Small intestine (tissue), 7 donors: Measurements from ENCODE around the gene CASR. TPM values are rescaled to one million over a fixed set of nuclear protein-coding genes. Genes with fewer than 3 reads are reported as not detected.

Experiments used
- DNase-seq, 2 donors: peaks; one replicate each; pipeline versions ENCODE4 v3.0.0 to v3.0.0-alpha.2; 2013
- FAIRE-seq: peaks from 2 replicates; lab custom pipeline; 2012; peaks lifted over from hg19 to GRCh38; lab: Jason Lieb, UNC
- H3K27ac ChIP-seq, 3 donors: one replicate each; pipeline ENCODE4 v1.5.1; 2013; ENCODE audit warnings: low read length in 2 of 3, mild to moderate bottlenecking in 2 of 3, control low read depth in 1 of 3, inconsistent platforms in 1 of 3, low read depth in 1 of 3, moderate library complexity in 1 of 3
- H3K27me3 ChIP-seq, 3 donors: one replicate each; pipeline ENCODE4 v1.6.1; 2013; ENCODE audit warnings: low read length in 3 of 3, inconsistent platforms in 1 of 3; ENCODE audit not compliant: control insufficient read depth in 3 of 3, insufficient read depth in 3 of 3
- H3K36me3 ChIP-seq, 3 donors: one replicate each; pipeline ENCODE4 v1.6.1; 2013; ENCODE audit warnings: low read length in 3 of 3, inconsistent platforms in 1 of 3, low read depth in 1 of 3, mild to moderate bottlenecking in 1 of 3, moderate library complexity in 1 of 3; ENCODE audit not compliant: control insufficient read depth in 3 of 3, insufficient read depth in 2 of 3
- H3K4me1 ChIP-seq, 3 donors: one replicate each; pipeline ENCODE4 v1.6.1; 2013; ENCODE audit warnings: low read length in 2 of 3, inconsistent platforms in 1 of 3, low read depth in 1 of 3, mild to moderate bottlenecking in 1 of 3, moderate library complexity in 1 of 3; ENCODE audit not compliant: control insufficient read depth in 3 of 3, insufficient read depth in 2 of 3
- H3K4me3 ChIP-seq, 3 donors: one replicate each; pipeline ENCODE4 v1.5.1; 2013; ENCODE audit warnings: low read length in 3 of 3, control low read depth in 1 of 3, inconsistent platforms in 1 of 3, low read depth in 1 of 3, mild to moderate bottlenecking in 1 of 3, moderate library complexity in 1 of 3
- H3K9me3 ChIP-seq, 2 donors: one replicate each; pipeline ENCODE4 v1.6.1; 2013; ENCODE audit warnings: low read depth in 1 of 2, low read length in 1 of 2; ENCODE audit not compliant: control insufficient read depth in 2 of 2, insufficient read depth in 1 of 2
- WGBS, 3 donors: extraction: QIAGEN DNeasy Blood & Tissue Kit; methylation state at CpG; one replicate each; pipeline ENCODE4 v1.1.7; 2013; 5-methylcytosine and 5-hydroxymethylcytosine counted together
- polyA plus RNA-seq, 4 donors: library from polyadenylated mRNA; stranded (reverse) in 3 of 4; unstranded in 1 of 4; fragments of 200-250 nt in 3 of 4; fragments of 120-200 nt in 1 of 4; gene quantifications; one replicate each; pipeline versions ENCODE4 v1.2.1 to v1.2.3, GENCODE V29; 2013
- donor health status: healthy with polysubstance abuse.
- donor health status: control.
- donor health status: control.
- donor health status: Bipolar disorder and iron deficiency.
- donor health status: healthy.

The CASR gene
- polyA plus RNA-seq, 4 donors = 0.19 to 1.7 (median 0.22) TPM; not detected in 1

DNA sequence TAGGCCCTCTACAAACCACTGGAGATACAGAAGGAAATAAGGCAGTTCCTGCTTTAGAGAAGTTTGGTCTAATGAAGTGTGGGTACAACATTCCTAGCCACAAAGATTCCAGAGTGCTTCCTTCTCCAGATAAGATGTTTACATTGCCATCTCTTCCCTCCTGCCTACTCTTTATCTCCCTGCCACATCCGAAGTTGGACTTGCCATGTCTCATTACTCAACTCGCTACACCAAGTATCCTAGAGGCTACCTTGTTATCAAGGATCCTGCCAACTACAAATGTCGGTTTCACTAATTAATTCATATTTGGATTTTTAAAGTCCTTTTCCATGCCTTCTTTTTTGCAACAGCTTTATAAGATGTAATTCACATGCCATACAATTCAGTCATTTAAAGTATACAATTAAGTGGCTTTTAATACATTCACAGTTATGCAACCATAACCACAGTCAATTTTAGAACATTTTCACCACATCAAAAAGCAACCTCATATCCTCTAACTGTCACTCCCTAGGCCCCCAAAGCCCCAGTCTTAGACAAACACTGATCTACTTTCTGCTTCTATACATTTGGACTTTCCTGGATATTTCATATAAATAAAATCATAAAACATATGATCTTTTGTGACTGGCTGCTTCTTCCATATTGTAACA, 87.9 kb downstream of the CASR start:
- H3K27ac ChIP-seq = no peak overlapping the region
- DNase-seq (no peak), FAIRE-seq (no peak)
- no peaks in the 10 kb centered on the region for H3K36me3 ChIP-seq
- no peaks in the 10 kb centered on the region for H3K27me3 ChIP-seq
- peaks cover 0 to 8% (median 0%) of the 10 kb centered on the region in 3 donors for H3K4me1 ChIP-seq
- no peaks in the 10 kb centered on the region for H3K9me3 ChIP-seq
- 58 to 74% (median 73%) methylated on average over 3 of the region's 3 CpGs for WGBS, 3 donors
- H3K4me3 ChIP-seq = no peak overlapping the region

DNA sequence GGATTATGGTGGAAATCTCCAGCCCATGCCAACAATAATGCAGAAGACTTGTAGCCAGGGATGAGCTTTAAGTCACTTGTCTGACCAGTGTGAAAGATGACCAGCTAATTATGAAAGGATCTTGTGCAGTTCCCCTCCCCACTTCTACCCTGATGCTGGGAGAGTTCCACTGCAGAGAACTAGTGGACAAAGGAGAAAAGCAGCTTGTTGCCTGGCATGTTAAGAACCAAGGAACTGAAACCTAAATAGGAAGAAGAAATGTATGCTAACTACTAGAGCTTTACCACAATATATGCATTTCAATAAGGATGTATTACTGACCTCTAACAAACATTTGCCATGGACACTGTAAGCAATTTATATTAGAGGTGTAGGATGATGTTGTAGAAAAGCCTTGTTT, 89.4 kb downstream of the CASR start:
- no peak for FAIRE-seq

GRCh38 chr3:122273498-122273897, 90.0 kb downstream of the CASR start:
- 67 to 82% (median 70%) methylated on average over 2 of the region's 2 CpGs for WGBS, 3 donors
- FAIRE-seq = no peak
- no peak overlapping the region for H3K4me3 ChIP-seq
- peaks cover 0 to under 1% (median 0%) of the 10 kb centered on the region in 3 donors for H3K4me1 ChIP-seq
- no peaks in the 10 kb centered on the region for H3K9me3 ChIP-seq
- no peaks in the 10 kb centered on the region for H3K27me3 ChIP-seq
- no peak overlapping the region for H3K27ac ChIP-seq
- no peaks in the 10 kb centered on the region for H3K36me3 ChIP-seq
- DNase-seq = no peak

More for the DNA sequence above, 89.4 kb downstream of the CASR start:
- Histone ChIP-seq H3K36me3 (no peaks in the 10 kb centered on the region), H3K27me3 (no peaks in the 10 kb centered on the region), H3K9me3 (no peaks in the 10 kb centered on the region), H3K4me1 (peaks cover 0 to 5% (median 0%) of the 10 kb centered on the region in 3 donors), H3K4me3 (no peak overlapping the region), H3K27ac (no peak overlapping the region)
- no peak for DNase-seq

- Histone ChIP-seq H3K4me3 (no peak overlapping the region), H3K27ac (no peak overlapping the region), H3K36me3 (no peaks in the 10 kb centered on the region), H3K9me3 (no peaks in the 10 kb centered on the region), H3K27me3 (peaks cover 0 to 2% (median 0%) of the 10 kb centered on the region in 3 donors), H3K4me1 (no peaks in the 10 kb centered on the region)
- no peak for FAIRE-seq
- DNase-seq = no peak
- WGBS, 3 donors = 68 to 75% (median 70%) methylated on average over 3 of the region's 3 CpGs
Observed at GRCh38 chr3:122281891-122282290, 98.4 kb downstream of the CASR start.

- Histone ChIP-seq H3K4me1 (no peaks in the 10 kb centered on the region), H3K36me3 (no peaks in the 10 kb centered on the region), H3K9me3 (no peaks in the 10 kb centered on the region), H3K4me3 (no peak overlapping the region), H3K27me3 (peaks cover 0 to 2% (median 0%) of the 10 kb centered on the region in 3 donors), H3K27ac (no peak overlapping the region)
- DNase-seq (no peak), FAIRE-seq (no peak)
- 80 to 90% (median 86%) methylated on average over 21 to 22 of the region's 22 CpGs for WGBS, 3 donors
Observed at GRCh38 chr3:122283796-122284445, 100.5 kb downstream of the CASR start.

- no peaks in the 10 kb centered on the region for H3K36me3 ChIP-seq
- FAIRE-seq = no peak
- H3K9me3 ChIP-seq = no peaks in the 10 kb centered on the region
- no peak overlapping the region for H3K27ac ChIP-seq
- no peak overlapping the region for H3K4me3 ChIP-seq
- H3K4me1 ChIP-seq = no peaks in the 10 kb centered on the region
- WGBS, 3 donors = 92 to 96% (median 93%) methylated on average over 20 of the region's 20 CpGs
- H3K27me3 ChIP-seq = peaks cover 0 to 2% (median 0%) of the 10 kb centered on the region in 3 donors
- DNase-seq = no peak
Observed at GRCh38 chr3:122284486-122284885, 101.0 kb downstream of the CASR start.

DNA sequence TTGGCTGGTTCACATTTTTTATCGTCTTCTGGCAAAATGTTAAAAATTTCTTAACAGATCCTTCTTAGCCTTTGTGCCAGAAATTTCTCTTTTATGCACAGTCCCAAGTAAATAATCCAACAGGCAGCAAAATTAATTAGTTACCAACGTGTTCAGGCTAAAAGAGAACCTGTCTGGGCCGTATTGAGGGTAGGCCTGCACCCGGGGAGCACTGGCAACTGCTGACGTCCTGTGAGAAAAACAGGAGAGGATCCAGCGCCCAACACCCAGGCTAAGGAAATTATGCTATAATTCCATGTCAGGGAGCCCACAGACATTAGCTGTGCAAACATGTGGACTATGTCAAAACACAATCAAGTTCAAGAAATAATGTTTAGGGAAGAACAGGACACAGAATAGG, 110.9 kb downstream of the CASR start:
- 57 to 74% (median 72%) methylated on average over 6 of the region's 6 CpGs for WGBS, 3 donors
- Histone ChIP-seq H3K36me3 (no peaks in the 10 kb centered on the region), H3K4me1 (no peaks in the 10 kb centered on the region), H3K27ac (no peak overlapping the region), H3K27me3 (no peaks in the 10 kb centered on the region), H3K4me3 (no peak overlapping the region), H3K9me3 (no peaks in the 10 kb centered on the region)
- DNase-seq (no peak), FAIRE-seq (no peak)

DNA sequence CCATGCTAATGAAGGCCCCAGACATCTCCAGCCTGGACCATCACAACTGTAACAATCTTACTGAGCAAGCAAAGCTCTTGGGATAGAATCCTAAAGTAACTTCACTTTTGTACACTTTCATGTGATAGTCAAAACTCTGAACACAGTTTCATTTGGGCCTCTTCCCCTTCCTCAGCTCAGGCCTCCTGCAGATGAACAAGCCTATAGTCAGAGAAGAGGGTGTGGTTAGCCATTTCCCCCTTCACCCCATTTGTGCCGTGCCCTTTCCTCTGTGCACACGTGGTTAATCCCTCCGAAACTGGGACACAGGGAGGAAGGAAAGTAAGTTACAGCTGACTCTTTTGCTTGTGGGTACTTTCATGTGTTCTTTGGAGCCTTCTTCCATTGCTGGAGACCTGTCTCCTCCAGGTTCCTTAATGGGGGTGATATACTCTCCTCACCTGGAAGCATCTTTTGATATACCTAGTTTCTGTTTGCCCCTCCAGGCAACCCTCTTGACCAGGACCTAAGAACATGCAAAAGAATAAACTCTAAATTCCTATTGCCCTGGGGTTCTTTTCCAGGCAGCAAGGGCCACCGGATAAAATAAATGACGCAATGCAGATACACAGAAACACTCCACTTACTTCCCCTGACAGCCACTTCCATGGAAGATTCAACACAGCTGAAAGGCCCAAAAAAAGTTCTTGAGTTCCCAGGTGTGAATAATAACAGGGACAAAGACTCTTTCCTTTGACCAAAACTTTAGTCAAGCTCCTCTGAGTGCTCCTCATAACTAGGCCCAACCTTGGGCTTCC, 112.0 kb downstream of the CASR start:
- 49 to 63% (median 53%) methylated on average over 5 of the region's 5 CpGs for WGBS, 3 donors
- no peaks in the 10 kb centered on the region for H3K4me1 ChIP-seq
- no peaks in the 10 kb centered on the region for H3K27me3 ChIP-seq
- no peak for DNase-seq
- no peak for FAIRE-seq
- H3K36me3 ChIP-seq = no peaks in the 10 kb centered on the region
- H3K9me3 ChIP-seq = peaks cover 0 to 5% of the 10 kb centered on the region in 2 donors
- H3K4me3 ChIP-seq = no peak overlapping the region
- H3K27ac ChIP-seq = no peak overlapping the region
